ENCODE results near the gene KIAA0753.
"Not testable (repeated sequence)": the region's sequence is repeated elsewhere in the genome, so short reads cannot be mapped to it uniquely, and the experiment has no call there.

KIAA0753 gene

DNA sequence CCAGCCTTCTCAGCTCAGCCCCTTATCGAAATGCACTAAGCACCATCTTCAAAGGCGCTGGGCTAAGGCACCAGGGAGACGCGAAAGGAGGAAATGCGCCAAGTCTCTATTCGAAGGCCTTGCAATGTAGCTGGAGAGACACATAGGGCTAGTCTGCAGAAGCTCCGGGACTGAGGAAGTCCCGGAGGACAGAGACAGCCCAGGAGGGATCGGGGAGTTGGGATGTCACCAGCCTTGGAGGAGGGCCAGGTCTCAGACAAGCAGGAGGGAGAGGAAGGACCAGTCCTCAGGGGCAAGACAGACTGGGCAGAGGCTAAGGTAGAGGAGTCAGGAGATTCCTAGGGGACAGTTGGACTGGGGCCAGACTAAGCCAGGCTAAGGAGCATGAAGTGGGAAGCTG is 19.6 kb upstream of the KIAA0753 start:
- no peaks in the 10 kb centered on the region for H3K9me3 ChIP-seq (ENCODE audit: insufficient read depth, low read length)
- no peaks in the 10 kb centered on the region for H3K27me3 ChIP-seq (ENCODE audit: low read depth, low read length)
- no peaks in the 10 kb centered on the region for H4K20me1 ChIP-seq (ENCODE audit: insufficient read depth, low read length)
- H3K27ac ChIP-seq (ENCODE audit: low read length) = peak overlapping the region; percentile 63; the same call in 1 of the 2 replicates
- no peak overlapping the region for H3K9ac ChIP-seq (ENCODE audit: low read length)
- H2AFZ ChIP-seq (ENCODE audit: low read depth, low read length) = no peak overlapping the region
- H3K4me1 ChIP-seq (ENCODE audit: low read length) = peaks cover 17% of the 10 kb centered on the region
- TF ChIP-seq CTCF (IDR thresholded peaks at IDR 0.05; ENCODE audit: low read depth, low read length) = no peak
- no peak for TF ChIP-seq EZH2phosphoT487 (IDR thresholded peaks at IDR 0.05; ENCODE audit: low read depth)
- peak overlapping the region; percentile 81 for H3K4me2 ChIP-seq (ENCODE audit: low read length)
- H3K79me2 ChIP-seq (ENCODE audit: low read length) = peaks cover 4% of the 10 kb centered on the region; the same call in 1 of the 2 replicates
- peak overlapping the region; percentile 59 for H3K4me3 ChIP-seq (ENCODE audit: low read length)
- no peaks in the 10 kb centered on the region for H3K36me3 ChIP-seq (replicated peaks; ENCODE audit: low read depth, low read length)

GRCh38 chr17:6658411-6658810 is 17.9 kb upstream of the KIAA0753 start:
- H3K36me3 ChIP-seq (replicated peaks; ENCODE audit: low read depth, low read length); H3K9me3 ChIP-seq (ENCODE audit: insufficient read depth, low read length); H3K27ac ChIP-seq (ENCODE audit: low read length); H4K20me1 ChIP-seq (ENCODE audit: insufficient read depth, low read length); H3K4me2 ChIP-seq (ENCODE audit: low read length); H3K27me3 ChIP-seq (ENCODE audit: low read depth, low read length); H2AFZ ChIP-seq (ENCODE audit: low read depth, low read length); H3K9ac ChIP-seq (ENCODE audit: low read length); H3K4me3 ChIP-seq (ENCODE audit: low read length); H3K79me2 ChIP-seq (ENCODE audit: low read length): not testable (repeated sequence)
- peaks cover 17% of the 10 kb centered on the region for H3K4me1 ChIP-seq (ENCODE audit: low read length)

DNA sequence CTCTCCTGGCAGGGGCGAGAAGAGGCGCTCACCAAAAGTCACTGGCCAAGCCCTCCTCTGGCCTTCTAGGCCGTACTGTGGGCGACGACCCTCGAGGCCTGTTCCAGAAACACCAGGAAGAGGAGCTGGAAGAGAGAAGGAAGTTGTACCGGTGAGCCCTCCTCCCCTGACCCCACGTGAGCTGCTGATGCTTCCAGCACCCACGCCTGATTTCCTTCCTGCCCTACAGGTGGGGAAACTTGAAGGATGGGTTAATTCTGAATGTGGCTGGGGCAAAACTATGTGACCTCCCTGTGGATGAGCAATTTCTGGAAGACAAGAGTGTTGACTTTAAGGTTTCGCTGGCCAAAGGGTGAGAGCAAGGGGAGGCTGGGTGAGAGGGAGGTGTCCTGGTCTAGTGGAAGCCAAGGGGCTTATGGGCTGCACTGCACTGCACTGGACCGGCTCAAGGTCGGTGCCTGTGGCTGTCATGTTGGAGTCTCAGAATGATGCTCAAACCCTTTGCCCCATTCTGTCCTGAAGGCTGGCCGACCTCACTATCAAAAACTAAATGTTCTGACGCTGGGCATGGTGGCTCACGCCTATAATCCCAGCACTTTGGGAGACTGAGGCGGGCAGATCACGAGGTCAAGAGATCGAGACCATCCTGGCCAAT is 17.2 kb upstream of the KIAA0753 start:
- H3K36me3 ChIP-seq (replicated peaks; ENCODE audit: low read depth, low read length) = no peaks in the 10 kb centered on the region
- H3K4me2 ChIP-seq (ENCODE audit: low read length) = peak overlapping the region; percentile 79
- TF ChIP-seq EZH2phosphoT487 (IDR thresholded peaks at IDR 0.05; ENCODE audit: low read depth) = no peak
- no peak for TF ChIP-seq CTCF (IDR thresholded peaks at IDR 0.05; ENCODE audit: low read depth, low read length)
- peak overlapping the region; percentile 34 for H3K27ac ChIP-seq (ENCODE audit: low read length)
- H2AFZ ChIP-seq (ENCODE audit: low read depth, low read length) = peak overlapping the region; percentile 21; the same call in 1 of the 2 replicates
- H3K4me3 ChIP-seq (ENCODE audit: low read length) = peak overlapping the region; percentile 85
- peaks cover 4% of the 10 kb centered on the region; the same call in 1 of the 2 replicates for H3K79me2 ChIP-seq (ENCODE audit: low read length)
- peaks cover 17% of the 10 kb centered on the region for H3K4me1 ChIP-seq (ENCODE audit: low read length)
- H3K27me3 ChIP-seq (ENCODE audit: low read depth, low read length) = no peaks in the 10 kb centered on the region
- no peaks in the 10 kb centered on the region for H4K20me1 ChIP-seq (ENCODE audit: insufficient read depth, low read length)
- peak overlapping the region; percentile 68 for H3K9ac ChIP-seq (ENCODE audit: low read length)
- H3K9me3 ChIP-seq (ENCODE audit: insufficient read depth, low read length) = no peaks in the 10 kb centered on the region

- H3K27me3 ChIP-seq (ENCODE audit: low read depth, low read length); H4K20me1 ChIP-seq (ENCODE audit: insufficient read depth, low read length); H3K9me3 ChIP-seq (ENCODE audit: insufficient read depth, low read length); H3K79me2 ChIP-seq (ENCODE audit: low read length); H3K36me3 ChIP-seq (replicated peaks; ENCODE audit: low read depth, low read length): not testable (repeated sequence)
- peaks cover 19% of the 10 kb centered on the region for H3K4me1 ChIP-seq (ENCODE audit: low read length)
- H2AFZ ChIP-seq (ENCODE audit: low read depth, low read length) = peak overlapping the region; percentile 21; the same call in 1 of the 2 replicates
- peak overlapping the region; percentile 79 for H3K4me2 ChIP-seq (ENCODE audit: low read length)
- H3K9ac ChIP-seq (ENCODE audit: low read length) = peak overlapping the region; percentile 68
- H3K4me3 ChIP-seq (ENCODE audit: low read length) = peak overlapping the region; percentile 85
- H3K27ac ChIP-seq (ENCODE audit: low read length) = peak overlapping the region; percentile 34
Measured at GRCh38 chr17:6656797-6657632, 16.5 kb upstream of the KIAA0753 start.

DNA sequence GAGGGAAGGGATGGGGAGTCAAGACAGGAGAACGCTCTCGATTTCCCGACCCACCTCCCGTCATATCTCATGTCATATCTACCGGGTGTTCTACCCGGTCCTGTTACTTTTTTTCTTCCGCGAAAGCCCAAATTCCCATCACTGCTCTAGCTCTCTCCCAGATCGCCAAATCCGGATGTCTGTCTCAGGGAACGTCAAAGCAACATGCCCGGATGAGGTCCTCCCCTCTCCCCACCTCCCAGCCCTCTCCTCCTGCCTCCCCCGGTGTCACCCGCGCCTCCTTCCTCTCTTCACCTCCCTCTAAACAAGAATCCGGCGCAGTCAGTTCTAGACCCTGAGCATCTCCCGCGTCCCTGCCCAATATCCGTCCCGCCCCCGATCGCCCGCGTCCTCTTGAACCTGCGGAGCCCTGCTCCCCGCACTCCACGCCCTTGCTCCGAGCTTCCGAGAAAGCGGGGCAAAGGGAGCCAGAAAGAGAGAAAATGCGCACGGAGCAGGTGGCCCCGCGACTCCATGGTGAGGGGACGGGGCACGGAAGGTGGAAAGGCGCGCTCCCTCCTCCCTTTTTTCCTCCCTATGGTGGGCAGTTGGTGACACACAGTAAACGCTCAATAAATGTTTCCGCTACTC is 15.3 kb upstream of the KIAA0753 start:
- not testable (repeated sequence) for H3K36me3 ChIP-seq (replicated peaks; ENCODE audit: low read depth, low read length); H3K4me3 ChIP-seq (ENCODE audit: low read length); H3K27ac ChIP-seq (ENCODE audit: low read length); H3K27me3 ChIP-seq (ENCODE audit: low read depth, low read length); H3K9ac ChIP-seq (ENCODE audit: low read length); H4K20me1 ChIP-seq (ENCODE audit: insufficient read depth, low read length); H3K4me2 ChIP-seq (ENCODE audit: low read length); H2AFZ ChIP-seq (ENCODE audit: low read depth, low read length); H3K9me3 ChIP-seq (ENCODE audit: insufficient read depth, low read length); H3K79me2 ChIP-seq (ENCODE audit: low read length)
- peaks cover 13% of the 10 kb centered on the region for H3K4me1 ChIP-seq (ENCODE audit: low read length)
